Measurements from ENCODE around the gene VAMP3.

- TF ChIP-seq YY1 (IDR thresholded peaks at IDR 0.05; ENCODE audit: insufficient read depth, insufficient read length) (no peak), ZNF274 (IDR thresholded peaks at IDR 0.05; ENCODE audit: low read depth, low read length) (no peak)
Measured at GRCh38 chr1:7824701-7825100, 53.6 kb downstream of the VAMP3 start.
